Ishikawa (cell line): ENCODE data around the gene SHISA5.

Experiments
- CEBPB ChIP-seq: IDR thresholded peaks from 2 replicates; pipeline ENCODE4 v1.6.1; 2012
- CREB1 ChIP-seq: IDR thresholded peaks from 2 replicates; pipeline ENCODE4 v1.6.1; 2012; ENCODE audit warnings: low read depth
- EGR1 ChIP-seq: IDR thresholded peaks from 2 replicates; pipeline ENCODE4 v1.6.1; 2012
- EP300 ChIP-seq: IDR thresholded peaks from 2 replicates; pipeline ENCODE4 v1.6.1; 2012; ENCODE audit warnings: borderline replicate concordance
- FOXM1 ChIP-seq: IDR thresholded peaks from 2 replicates; pipeline ENCODE4 v1.6.1; 2012; ENCODE audit warnings: low read depth, borderline replicate concordance
- MAX ChIP-seq: IDR thresholded peaks from 2 replicates; pipeline ENCODE4 v1.6.1; 2012
- NFIC ChIP-seq: IDR thresholded peaks from 2 replicates; pipeline ENCODE4 v1.6.1; 2012
- RAD21 ChIP-seq: IDR thresholded peaks from 2 replicates; pipeline ENCODE4 v1.6.1; 2012; ENCODE audit warnings: low read depth
- TAF1 ChIP-seq: IDR thresholded peaks from 2 replicates; pipeline ENCODE4 v1.6.1; 2012; ENCODE audit warnings: low read depth, mild to moderate bottlenecking
- TCF12 ChIP-seq: IDR thresholded peaks from 2 replicates; pipeline ENCODE4 v1.6.1; 2012; ENCODE audit warnings: low read depth
- TEAD4 ChIP-seq: IDR thresholded peaks from 2 replicates; pipeline ENCODE4 v1.6.1; 2012
- YY1 ChIP-seq: IDR thresholded peaks from 2 replicates; pipeline ENCODE4 v1.6.1; 2012; ENCODE audit warnings: low read depth
- ZBTB7A ChIP-seq: IDR thresholded peaks from 2 replicates; pipeline ENCODE4 v1.6.1; 2012; ENCODE audit warnings: low read depth
- TF ChIP-seq, protein P1 (sequence below): IDR thresholded peaks from 2 replicates; pipeline ENCODE4 v1.6.1; 2012
- TF ChIP-seq, protein P2 (sequence below): IDR thresholded peaks from 2 replicates; pipeline ENCODE4 v1.6.1; 2012; ENCODE audit warnings: low read depth, mild to moderate bottlenecking

SHISA5 gene

GRCh38 chr3:48478626-48479555 lies 25.1 kb downstream of the SHISA5 start:
- TF ChIP-seq, protein P1, sequence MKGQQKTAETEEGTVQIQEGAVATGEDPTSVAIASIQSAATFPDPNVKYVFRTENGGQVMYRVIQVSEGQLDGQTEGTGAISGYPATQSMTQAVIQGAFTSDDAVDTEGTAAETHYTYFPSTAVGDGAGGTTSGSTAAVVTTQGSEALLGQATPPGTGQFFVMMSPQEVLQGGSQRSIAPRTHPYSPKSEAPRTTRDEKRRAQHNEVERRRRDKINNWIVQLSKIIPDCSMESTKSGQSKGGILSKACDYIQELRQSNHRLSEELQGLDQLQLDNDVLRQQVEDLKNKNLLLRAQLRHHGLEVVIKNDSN: no peak
- TF ChIP-seq FOXM1 (no peak), EGR1 (no peak), EP300 (no peak), CEBPB (no peak)
- TF ChIP-seq, protein P2, sequence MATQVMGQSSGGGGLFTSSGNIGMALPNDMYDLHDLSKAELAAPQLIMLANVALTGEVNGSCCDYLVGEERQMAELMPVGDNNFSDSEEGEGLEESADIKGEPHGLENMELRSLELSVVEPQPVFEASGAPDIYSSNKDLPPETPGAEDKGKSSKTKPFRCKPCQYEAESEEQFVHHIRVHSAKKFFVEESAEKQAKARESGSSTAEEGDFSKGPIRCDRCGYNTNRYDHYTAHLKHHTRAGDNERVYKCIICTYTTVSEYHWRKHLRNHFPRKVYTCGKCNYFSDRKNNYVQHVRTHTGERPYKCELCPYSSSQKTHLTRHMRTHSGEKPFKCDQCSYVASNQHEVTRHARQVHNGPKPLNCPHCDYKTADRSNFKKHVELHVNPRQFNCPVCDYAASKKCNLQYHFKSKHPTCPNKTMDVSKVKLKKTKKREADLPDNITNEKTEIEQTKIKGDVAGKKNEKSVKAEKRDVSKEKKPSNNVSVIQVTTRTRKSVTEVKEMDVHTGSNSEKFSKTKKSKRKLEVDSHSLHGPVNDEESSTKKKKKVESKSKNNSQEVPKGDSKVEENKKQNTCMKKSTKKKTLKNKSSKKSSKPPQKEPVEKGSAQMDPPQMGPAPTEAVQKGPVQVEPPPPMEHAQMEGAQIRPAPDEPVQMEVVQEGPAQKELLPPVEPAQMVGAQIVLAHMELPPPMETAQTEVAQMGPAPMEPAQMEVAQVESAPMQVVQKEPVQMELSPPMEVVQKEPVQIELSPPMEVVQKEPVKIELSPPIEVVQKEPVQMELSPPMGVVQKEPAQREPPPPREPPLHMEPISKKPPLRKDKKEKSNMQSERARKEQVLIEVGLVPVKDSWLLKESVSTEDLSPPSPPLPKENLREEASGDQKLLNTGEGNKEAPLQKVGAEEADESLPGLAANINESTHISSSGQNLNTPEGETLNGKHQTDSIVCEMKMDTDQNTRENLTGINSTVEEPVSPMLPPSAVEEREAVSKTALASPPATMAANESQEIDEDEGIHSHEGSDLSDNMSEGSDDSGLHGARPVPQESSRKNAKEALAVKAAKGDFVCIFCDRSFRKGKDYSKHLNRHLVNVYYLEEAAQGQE: no peak

DNA sequence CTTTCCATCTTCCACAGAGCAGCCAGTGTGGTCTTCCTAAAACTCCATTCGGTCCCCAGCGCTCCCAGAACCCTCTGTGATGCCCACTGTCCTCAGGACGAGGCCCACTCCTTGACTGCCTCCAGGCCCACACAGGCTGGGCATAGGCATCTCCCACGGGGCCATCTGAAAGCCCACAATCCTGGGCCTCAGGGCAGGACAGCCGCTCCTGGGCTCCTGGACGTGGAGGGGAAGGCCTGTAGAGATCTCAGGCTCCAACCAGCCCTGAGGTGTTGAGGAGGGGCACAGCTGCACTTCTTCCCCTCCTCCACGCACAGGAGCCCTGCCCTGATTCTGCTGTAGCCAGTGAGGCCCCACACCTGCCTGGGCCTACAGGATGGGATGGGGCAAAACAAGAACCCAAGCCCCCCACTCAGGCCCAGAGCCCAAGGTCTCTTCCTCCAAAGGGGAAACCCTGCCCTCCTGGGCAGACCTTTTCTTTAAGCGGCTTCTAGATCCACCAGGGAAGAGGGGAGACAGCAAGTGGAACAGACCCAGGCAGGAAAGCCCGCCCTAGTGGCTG lies 25.9 kb downstream of the SHISA5 start:
- no peak for TF ChIP-seq CREB1
- no peak for TF ChIP-seq TCF12
- TF ChIP-seq MAX: no peak
- no peak for TF ChIP-seq TEAD4
- TF ChIP-seq EGR1: no peak
- no peak for TF ChIP-seq EP300
- no peak for TF ChIP-seq NFIC
- no peak for TF ChIP-seq ZBTB7A
- no peak for TF ChIP-seq TAF1
- no peak for TF ChIP-seq YY1
- TF ChIP-seq RAD21: no peak

DNA sequence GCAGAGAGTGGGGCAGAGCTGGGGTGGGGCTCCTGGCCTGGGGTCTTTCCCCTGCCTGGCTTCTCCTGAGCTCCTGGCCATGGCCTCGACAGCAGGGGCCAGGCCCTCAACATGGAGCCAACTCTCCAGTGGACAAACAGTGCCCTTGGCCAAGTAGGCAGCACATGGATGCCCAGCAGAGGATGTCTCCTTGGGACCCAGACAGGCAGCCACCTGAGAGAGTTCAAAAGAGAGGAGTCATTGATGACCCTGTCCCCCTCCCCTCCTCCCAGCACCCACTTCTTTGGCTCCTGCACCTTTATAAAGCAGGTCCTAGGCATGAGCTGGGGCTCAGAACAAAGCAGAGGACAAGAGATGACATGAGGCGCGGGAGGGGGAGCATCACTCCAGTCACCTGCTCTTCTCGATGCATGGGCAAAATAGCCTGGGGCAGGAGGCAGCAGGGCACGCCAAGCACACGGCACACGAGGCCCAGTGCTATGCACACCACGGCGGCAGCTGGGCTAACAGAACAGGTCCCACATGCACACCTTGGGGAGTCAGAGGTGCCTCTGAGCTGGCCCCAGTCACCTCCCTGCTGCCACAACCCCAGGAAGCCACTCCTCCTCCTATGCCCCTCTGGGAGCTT lies 27.4 kb downstream of the SHISA5 start:
- TF ChIP-seq CREB1 (no peak), TEAD4 (no peak), MAX (no peak), ZBTB7A (no peak), RAD21 (no peak), CEBPB (no peak), TCF12 (no peak), TAF1 (no peak), EP300 (no peak), EGR1 (no peak)
- TF ChIP-seq, protein P2: no peak
- TF ChIP-seq, protein P1: no peak

DNA sequence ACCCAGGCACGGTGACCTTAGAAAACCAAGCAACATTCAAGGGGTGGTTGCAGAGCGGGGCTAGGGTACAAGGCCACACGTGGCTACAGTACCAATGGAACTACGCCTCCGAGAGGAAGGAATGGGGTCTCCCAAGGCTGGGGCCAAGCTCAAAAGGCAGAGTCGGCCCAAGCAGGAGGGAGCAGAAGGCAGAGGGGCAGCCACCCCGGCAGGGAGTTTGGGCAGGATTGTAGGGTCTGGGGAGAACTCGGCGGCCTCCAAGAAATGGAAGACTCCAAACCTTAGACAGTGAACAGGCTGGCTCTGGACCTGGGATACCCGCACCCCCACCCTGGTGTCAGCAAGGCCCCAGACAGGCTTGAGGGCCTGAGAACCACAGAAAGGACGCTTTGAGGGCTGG lies 28.8 kb downstream of the SHISA5 start:
- no peak for TF ChIP-seq CEBPB
- TF ChIP-seq, protein P2: no peak
- no peak for TF ChIP-seq MAX
- no peak for TF ChIP-seq ZBTB7A
- TF ChIP-seq TCF12: no peak
- TF ChIP-seq, protein P1: no peak
- TF ChIP-seq EGR1: no peak
- TF ChIP-seq CREB1: no peak
- no peak for TF ChIP-seq EP300
- TF ChIP-seq RAD21: no peak
- no peak for TF ChIP-seq TEAD4
- TF ChIP-seq NFIC: no peak
- TF ChIP-seq TAF1: no peak
- no peak for TF ChIP-seq FOXM1
